Pons (tissue), 1 donor: ENCODE results near the gene OR13J1.

Experiments
- DNase-seq: peaks from one replicate; pipeline ENCODE4 v3.0.0-alpha.2; 2016; ENCODE audit warnings: low spot score

The OR13J1 gene

DNA sequence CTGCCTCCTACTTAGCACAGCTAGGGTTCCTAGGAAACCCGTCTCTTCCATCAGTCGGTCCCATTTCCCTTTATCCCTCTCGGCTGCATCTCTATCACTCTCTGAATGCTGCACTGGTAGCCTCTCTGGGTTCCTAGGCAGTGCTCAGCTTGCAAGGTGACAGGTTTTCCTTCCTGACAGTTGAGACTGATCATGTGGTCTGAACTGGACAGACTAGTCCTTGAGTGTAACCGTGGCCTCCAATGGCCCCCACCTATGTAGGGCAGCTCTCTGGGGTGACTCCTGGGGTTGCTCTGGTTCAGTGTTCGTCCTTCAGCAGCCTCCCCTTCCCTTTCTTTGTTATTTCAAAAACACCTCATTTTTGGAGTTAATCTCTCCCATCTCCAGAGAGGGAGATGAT is 37.4 kb downstream of the OR13J1 start:
- DNase-seq = no peak

DNA sequence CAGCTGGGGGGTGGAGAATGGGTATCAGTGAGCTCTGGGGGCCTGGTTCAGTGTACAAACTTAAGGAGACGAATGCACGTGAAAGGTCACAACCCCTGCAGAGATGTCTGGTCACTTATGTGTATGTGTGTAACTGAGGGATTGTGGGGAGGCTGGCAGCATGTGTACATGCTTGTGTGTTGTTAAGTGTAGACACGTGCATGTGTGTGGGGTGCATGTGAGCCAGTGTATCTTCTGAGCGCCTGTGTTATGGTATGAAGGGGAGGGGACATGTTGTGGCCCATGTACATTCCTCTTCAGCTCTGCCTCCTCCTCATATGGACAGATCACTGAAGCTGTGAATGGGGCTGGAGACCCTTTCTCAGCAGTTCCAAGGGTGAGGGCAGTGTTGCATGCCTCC is 39.2 kb downstream of the OR13J1 start:
- no peak for DNase-seq

DNA sequence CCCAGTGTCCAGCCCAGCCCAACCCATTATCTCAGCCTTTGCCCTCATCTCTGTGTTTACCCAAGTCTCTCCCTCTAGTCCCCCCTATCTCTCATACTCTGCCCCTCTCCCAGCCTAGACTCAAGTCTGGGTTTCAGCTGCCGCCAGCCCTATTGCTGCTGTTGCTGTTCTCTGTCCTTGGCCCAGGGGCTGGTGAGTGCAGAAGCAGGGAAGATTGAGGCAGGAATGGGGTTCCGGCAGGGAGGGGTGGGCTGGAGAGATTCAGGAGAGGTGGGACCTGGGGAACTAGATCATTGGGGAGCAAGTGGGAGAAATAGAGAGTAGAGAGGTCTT is 40.5 kb downstream of the OR13J1 start:
- DNase-seq = no peak

DNA sequence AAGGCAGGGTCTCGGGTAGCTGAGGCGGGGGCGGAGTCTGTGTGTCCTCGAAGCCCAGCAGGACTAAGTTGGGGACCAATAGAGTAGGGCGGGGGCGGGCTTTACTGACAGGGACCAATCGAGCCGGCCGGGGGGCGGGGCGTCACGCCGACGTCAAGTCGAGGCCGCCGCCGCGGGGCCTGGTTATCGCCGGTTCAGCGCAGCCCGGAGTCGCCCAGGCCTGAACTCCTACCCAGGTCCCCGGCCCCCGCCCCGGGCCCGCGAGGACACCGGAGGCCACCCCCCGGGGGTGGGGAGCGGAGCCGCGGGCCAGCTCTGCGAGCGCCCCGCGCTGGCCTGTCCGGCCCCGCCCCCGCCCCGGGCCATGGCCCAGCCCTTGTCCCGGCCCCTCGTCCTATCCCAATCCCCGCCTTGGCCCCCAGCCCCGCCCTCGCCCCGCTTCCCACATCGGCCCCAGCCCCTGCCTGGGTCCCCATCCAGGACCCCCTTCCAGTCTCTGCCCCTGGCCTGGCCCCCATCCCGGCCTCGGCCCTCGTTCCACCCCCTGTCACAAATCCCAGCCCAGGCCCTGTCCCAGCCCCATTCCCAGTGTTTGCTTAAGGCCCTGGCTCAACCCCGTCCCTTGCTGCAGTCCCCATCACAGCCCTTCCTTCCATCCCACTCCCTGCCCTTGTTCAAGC is 41.0 kb downstream of the OR13J1 start, which contains the start of gene TMEM8B:
TSS of gene TMEM8B (plus strand) at position 145 of the 680 bp plus-strand sequence. CDS start at position 365, 220 bp downstream.
- DNase-seq = peak; percentile 90

DNA sequence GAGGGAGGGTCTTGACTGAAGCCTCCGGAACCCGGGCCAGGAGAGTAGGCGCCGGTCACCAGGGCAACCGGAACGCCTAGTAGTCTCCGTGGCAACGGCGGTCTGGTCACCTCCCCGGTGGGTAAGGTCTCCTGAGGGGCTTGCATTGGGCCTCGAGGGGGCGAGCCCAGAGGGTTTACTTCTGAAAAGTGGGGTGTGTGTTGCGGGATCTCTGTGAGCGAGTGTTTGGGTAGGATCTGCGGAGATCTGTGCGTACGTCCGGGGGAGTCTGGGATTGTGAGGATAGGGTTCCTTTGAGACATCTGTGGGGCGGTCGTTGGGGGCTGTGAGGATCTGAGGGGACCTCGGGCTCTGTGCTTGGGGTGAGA is 41.5 kb downstream of the OR13J1 start, which contains the start of gene FAM221B:
TSS of gene FAM221B (minus strand) at position 17 of the 368 bp plus-strand sequence. CDS start 2,571 bp downstream, outside the sequence.
- no peak for DNase-seq

DNA sequence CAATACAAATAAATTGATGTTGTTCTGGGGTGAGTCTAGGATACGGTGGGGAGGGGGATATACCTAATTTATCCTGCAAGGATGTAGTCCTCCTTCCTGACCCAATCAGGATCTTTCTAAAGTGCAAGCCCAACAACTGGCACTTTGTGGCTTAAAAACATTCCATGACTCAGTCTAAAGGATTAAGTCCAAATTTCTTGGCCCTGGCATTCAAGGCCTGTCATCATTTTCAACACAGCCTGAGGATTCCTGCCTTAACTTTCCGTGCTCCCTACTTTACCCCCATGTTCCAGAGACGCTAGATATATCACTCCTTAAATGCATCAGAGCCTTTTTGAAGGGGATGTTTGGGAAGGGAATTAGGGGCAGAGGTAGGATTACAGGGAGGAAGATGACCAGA is 42.7 kb downstream of the OR13J1 start:
- no peak for DNase-seq

DNA sequence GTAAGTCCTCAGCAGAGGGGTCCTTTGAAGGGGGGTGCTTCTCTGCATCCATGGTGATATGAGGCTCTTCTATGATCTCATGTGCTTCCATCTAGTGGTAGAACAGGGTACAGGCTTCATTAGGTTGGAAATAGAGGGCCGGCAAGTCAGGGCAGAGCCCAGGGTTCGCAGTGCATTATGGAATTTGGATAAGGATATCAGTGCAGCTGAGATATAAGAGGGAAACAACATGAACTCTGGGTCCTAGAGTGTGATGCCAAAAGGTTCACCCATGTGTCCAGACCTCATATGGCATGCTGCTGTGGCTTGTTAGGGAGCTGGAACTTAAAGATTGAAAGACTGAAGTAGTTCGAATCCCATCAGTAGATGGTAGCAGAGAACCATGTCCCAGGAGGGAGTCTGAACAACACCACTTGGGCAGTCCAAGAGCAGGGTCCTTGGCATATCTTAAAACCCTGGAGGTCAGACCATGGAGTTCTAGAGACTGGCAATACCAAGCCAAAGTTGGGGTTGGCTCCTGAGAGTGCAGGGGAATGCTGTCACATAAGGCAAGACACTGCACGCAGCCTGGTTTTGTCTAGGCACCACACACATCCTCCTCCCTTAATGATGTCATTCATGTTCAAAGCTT is 44.0 kb downstream of the OR13J1 start:
- peak; percentile 62 for DNase-seq

DNA sequence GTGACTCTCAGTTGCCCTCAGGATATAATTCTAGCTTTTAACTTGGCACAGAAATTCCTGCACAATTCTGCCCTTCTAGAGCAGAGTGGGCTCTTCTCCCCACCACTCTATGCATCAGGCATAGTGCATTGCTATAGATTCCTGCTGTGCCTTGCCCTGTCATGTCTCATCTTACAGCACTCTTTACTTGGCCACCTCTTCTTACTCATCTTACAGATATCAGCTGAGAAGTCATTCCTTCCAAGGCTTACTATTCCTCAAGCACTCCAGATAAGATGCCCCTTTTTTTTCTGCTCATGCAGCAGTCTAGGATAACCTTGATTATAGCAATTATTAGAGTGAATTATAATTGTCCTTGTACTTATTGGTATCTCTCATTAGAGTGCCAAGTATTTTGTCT is 47.3 kb downstream of the OR13J1 start:
- no peak for DNase-seq

DNA sequence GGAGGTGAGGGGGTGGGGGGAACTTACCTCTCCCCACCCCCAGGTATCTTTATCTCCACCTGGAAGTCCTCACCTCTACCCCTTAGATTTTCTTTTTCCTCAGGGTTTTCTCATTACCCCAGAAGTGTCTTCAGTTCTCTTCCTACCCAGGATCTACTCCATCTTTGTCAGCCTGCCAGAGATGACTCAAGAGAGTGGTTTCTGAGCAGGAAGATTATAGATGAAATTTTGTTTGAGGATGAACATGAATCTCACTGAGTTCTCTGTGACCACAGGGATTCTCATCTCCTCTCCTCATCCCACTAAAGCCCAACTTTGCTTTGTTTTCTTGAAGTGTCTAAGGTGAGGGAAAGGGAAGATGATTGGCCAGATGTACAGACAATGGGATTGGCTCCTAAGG is 50.1 kb downstream of the OR13J1 start:
- DNase-seq = no peak
